GM12872 (cell line): ENCODE data around the gene KRTAP29-1.

Experiments
- TF ChIP-seq, protein P1 (sequence below): IDR thresholded peaks from 3 replicates; pipeline ENCODE4 v1.5.1; 2011; ENCODE audit warnings: low read depth, mild to moderate bottlenecking, low read length, moderate library complexity; ENCODE audit not compliant: insufficient read depth

The KRTAP29-1 gene

DNA sequence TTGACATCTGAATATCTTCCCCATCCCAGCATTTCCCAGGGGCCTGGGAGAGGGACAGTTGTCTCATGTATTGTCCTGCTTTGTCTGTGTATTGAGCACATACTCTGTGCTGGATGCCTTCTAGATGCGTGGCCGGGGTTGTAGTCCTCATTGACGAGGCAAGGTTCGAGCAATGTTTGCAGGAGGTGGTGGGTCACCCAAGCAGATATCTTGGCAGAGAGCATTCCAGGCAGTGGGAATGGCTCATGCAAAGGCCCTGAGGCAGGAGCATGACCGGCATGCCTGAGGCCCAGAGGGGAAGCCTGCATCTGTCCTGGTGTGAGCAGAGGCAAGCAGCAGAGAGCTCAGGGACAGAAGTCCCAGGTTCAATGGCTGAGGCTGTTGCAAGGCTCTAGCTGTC, 30.4 kb upstream of the KRTAP29-1 start:
- TF ChIP-seq, protein P1, sequence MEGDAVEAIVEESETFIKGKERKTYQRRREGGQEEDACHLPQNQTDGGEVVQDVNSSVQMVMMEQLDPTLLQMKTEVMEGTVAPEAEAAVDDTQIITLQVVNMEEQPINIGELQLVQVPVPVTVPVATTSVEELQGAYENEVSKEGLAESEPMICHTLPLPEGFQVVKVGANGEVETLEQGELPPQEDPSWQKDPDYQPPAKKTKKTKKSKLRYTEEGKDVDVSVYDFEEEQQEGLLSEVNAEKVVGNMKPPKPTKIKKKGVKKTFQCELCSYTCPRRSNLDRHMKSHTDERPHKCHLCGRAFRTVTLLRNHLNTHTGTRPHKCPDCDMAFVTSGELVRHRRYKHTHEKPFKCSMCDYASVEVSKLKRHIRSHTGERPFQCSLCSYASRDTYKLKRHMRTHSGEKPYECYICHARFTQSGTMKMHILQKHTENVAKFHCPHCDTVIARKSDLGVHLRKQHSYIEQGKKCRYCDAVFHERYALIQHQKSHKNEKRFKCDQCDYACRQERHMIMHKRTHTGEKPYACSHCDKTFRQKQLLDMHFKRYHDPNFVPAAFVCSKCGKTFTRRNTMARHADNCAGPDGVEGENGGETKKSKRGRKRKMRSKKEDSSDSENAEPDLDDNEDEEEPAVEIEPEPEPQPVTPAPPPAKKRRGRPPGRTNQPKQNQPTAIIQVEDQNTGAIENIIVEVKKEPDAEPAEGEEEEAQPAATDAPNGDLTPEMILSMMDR = no peak

DNA sequence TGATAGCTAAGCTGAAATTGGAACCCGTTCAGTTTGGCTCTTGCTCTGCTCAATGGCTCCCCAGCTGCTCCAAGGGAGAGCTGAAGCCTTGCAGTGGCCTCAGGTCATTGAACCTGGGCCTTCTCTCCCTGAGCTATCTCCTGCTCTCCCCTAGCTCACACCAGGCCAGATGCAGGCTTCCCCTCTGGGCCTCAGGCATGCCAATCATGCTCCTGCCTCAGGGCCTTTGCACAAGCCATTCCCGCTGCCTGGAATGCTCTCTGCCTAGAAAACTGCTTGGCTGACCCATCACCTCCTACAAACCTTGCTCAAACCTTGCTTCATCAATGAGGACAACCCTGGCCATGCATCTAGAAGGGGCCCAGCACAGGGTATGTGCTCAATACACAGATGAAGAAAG, 29.6 kb upstream of the KRTAP29-1 start:
- TF ChIP-seq, protein P1 = no peak

DNA sequence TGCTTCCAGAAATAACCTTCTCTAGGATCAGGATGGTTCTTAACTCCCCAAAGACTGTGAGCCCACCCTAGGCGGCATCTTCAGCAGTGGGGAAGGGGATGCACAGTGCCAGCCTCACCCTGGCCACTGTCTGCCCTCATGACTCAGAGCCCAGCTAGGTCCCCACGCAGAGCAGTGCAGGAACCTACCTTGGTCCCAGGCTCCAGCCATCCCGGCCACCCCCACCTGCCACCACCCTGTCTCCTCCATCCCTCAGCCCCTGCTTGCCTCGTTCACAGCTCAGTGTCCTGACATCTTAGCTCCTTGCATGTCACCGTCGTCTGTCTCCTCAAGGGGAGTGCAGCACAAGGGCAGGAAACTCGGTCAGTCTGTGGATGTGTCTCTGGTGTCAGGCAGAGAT, 29.0 kb upstream of the KRTAP29-1 start:
- TF ChIP-seq, protein P1 = no peak

DNA sequence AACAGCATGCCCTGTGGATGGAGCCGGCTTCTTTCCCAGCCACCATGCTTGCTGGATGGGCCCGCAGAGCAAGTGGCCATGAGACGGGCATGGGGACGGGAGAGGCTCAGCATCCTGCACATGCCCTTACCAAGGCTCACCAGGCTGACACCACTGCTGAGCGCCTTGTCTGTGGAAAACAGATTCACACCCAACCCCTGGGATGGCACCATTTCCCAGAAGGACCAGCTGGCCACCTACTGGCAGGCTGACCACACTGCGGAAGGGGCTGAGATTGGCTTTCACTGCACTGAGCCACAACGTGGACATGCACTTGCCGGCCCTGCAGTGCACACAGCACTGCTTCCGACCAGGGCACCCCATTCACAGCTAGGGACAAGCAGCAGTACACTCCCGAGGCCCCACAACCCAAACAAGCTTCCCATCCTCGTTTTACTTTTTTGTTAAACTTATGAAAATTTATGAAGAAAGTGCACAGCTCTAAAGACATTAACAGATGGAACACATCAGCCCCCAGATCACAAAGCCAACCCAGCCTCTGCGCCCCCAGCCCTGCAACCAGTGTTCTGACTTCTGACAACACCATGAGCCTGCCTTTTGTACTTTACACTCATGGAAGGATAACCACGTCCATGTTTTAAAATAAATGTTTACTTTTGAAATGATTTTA, 26.8 kb upstream of the KRTAP29-1 start:
- TF ChIP-seq, protein P1 = peak; percentile 83

DNA sequence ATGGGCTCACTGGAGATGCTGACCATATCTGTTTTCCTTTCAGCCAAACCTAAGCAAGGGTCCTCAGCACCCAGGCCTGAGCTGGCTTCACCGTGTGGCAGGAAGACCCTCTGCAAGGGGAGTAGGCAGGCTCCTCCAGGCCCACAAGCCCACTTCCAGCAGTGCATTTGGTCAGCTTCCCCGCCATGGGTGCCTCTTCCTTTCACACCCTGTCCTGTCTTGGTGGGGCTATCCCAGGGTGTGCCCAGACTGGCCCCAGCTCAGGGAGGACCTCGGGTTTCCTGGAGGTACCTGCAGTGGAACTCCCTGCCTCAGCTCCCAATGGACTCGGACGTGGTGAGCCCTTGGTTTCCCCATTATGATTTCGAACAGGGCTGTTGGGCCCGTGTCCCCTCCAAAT, 25.6 kb upstream of the KRTAP29-1 start:
- TF ChIP-seq, protein P1 = no peak

DNA sequence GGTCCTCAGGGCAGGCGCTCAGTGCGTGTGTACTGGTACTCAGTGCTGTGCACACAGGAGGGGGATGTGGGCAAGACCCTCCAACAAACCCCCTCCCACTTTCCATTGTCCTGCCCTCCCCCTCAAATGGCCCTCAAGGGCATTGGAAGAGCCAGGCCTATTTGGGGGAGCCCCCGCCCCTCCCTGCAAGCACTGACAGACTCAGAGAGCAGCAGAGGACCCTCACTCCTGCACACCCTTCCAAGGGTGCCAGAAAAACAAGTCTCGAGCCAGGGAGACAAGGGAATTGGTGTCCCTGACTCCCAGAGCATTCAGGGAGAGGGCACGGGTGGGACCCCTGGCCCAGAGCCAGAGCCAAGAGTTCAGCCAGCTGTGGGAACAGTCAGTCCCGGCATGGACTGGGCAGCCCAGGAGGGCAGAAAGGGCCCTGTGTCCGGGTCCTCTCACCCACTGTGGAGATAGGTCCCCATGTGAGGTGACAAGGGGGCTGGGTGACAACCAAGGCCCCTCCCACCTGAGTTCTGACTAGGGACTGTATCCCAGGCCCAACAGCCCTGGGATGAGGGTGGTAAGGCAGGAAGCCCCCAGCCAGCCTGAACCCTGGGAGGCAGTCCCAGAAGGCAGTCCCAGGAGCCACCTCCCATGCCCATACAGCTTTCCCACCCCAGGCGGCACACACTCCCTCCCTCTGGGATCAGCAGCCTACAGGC, 24.9 kb upstream of the KRTAP29-1 start:
- TF ChIP-seq, protein P1 = no peak

DNA sequence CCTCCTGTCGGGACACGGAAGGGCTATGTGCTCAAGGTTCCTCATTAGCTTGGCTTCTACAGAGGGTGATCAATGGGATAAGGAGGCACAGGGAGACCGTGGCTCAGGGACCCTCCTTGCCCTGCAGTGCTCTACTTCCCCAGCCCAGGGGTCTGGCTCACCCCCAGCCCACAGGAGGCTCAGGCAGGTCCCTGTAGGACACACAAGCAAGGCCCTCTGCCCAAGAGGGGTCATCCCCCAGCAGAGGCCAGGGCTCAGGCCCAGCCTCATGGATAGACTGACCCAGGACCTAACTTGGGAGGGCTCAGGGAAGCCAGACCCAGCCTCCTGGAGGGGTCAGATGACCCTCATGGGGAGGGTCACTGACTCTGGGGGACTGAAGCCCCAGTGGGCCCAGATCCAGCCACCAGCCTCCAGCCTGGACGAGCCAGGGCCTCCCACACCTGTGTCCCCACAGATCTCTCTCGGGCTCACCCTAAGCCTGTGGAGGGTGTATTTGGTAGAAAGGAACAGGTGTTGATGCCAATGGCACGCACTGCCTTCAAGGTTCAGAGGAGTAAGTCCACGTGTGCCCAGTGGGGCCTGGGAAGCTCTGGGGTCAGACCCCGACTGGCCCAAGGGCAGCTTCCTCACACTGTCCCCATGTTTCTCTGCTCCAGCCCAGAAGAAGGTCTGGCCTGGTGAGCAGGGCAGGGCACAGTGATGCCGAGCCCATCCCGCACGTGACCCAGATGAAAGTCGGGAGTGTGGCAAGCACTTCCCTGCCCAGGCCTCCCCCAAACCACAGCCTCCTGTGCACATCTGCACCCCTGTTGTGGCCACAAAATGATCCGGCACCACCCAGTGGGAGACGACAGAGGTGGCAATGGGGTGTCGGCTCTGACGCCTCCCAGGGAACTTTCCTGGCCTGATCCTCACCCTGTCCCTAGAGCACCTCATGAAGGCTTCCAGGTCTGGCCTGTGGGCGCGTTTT, 23.8 kb upstream of the KRTAP29-1 start:
- TF ChIP-seq, protein P1 = 0 out of 3 replicates have a peak, but pooled peaks have one; percentile 2
